ENCODE measurements around the gene CREB3L2. TPM values are rescaled to one million over a fixed set of nuclear protein-coding genes. Genes with fewer than 3 reads are reported as not detected.
A peak's percentile ranks its signal among the peaks of the same experiment; 100 is the strongest.

CREB3L2 gene
- total RNA-seq, 4 donors from 2014 or later: 2.8 to 12.0 (median 5.4) TPM

- no peaks in the 10 kb centered on the region for H3K27me3 ChIP-seq
- DNase-seq: no peak
- peak in 1 of 2 donors; percentile 24 for ATAC-seq
- no peaks in the 10 kb centered on the region for H3K9me3 ChIP-seq
- in situ Hi-C loops (cut with MboI; ENCODE audit: low sequenced_read_pairs in 4 of 4): no loop called here
- H3K27ac ChIP-seq: no peak overlapping the region
- peaks cover 16 to 33% of the 10 kb centered on the region in 2 donors for H3K4me1 ChIP-seq
- no peak for TF ChIP-seq POLR2A (IDR thresholded peaks at IDR 0.05)
- no peak for TF ChIP-seq CTCF (IDR thresholded peaks at IDR 0.05 in 4 of 5, conservative IDR thresholded peaks at IDR 0.05 in 1 of 5)
- no peak overlapping the region for H3K4me3 ChIP-seq
- H3K36me3 ChIP-seq: no peaks in the 10 kb centered on the region
- intact Hi-C loops (cut with DNase I; ENCODE audit: low total_unique reads): no loop called here
Measured at GRCh38 chr7:137948845-137949330, 53.0 kb downstream of the CREB3L2 start.

- no peaks in the 10 kb centered on the region for H3K9me3 ChIP-seq
- DNase-seq (no peak), ATAC-seq (no peak)
- intact Hi-C loops (cut with DNase I; ENCODE audit: low total_unique reads): no loop called here
- no peaks in the 10 kb centered on the region for H3K27me3 ChIP-seq
- no peak overlapping the region for H3K27ac ChIP-seq
- peaks cover 18 to 33% of the 10 kb centered on the region in 2 donors for H3K4me1 ChIP-seq
- no peaks in the 10 kb centered on the region for H3K36me3 ChIP-seq
- in situ Hi-C loops (cut with MboI; ENCODE audit: low sequenced_read_pairs in 4 of 4): no loop called here
- TF ChIP-seq POLR2A (IDR thresholded peaks at IDR 0.05) (no peak), CTCF (IDR thresholded peaks at IDR 0.05 in 4 of 5, conservative IDR thresholded peaks at IDR 0.05 in 1 of 5) (no peak)
- H3K4me3 ChIP-seq: no peak overlapping the region
Measured at GRCh38 chr7:137948083-137948844, 53.6 kb downstream of the CREB3L2 start.

GRCh38 chr7:137947046-137947445 is 54.8 kb downstream of the CREB3L2 start:
- intact Hi-C loops (cut with DNase I; ENCODE audit: low total_unique reads): no loop called here
- TF ChIP-seq CTCF (IDR thresholded peaks at IDR 0.05 in 4 of 5, conservative IDR thresholded peaks at IDR 0.05 in 1 of 5) (no peak), POLR2A (IDR thresholded peaks at IDR 0.05) (no peak)
- H3K27ac ChIP-seq: no peak overlapping the region

GRCh38 chr7:137946011-137946410 is 55.9 kb downstream of the CREB3L2 start:
- no peaks in the 10 kb centered on the region for H3K9me3 ChIP-seq
- TF ChIP-seq CTCF (IDR thresholded peaks at IDR 0.05 in 4 of 5, conservative IDR thresholded peaks at IDR 0.05 in 1 of 5) (no peak), POLR2A (IDR thresholded peaks at IDR 0.05) (no peak)
- H3K36me3 ChIP-seq: no peaks in the 10 kb centered on the region
- peaks cover 25 to 47% of the 10 kb centered on the region in 2 donors for H3K4me1 ChIP-seq
- ATAC-seq: no peak
- no peaks in the 10 kb centered on the region for H3K27me3 ChIP-seq
- intact Hi-C loops (cut with DNase I; ENCODE audit: low total_unique reads): no loop called here
- H3K4me3 ChIP-seq: no peak overlapping the region
- no peak for DNase-seq
- H3K27ac ChIP-seq: no peak overlapping the region
- in situ Hi-C loops (cut with MboI; ENCODE audit: low sequenced_read_pairs in 4 of 4): no loop called here

More at GRCh38 chr7:137947046-137947445, 54.8 kb downstream of the CREB3L2 start:
- no peaks in the 10 kb centered on the region for H3K9me3 ChIP-seq
- no peak overlapping the region for H3K4me3 ChIP-seq
- no peaks in the 10 kb centered on the region for H3K27me3 ChIP-seq
- H3K36me3 ChIP-seq: no peaks in the 10 kb centered on the region
- in situ Hi-C loops (cut with MboI; ENCODE audit: low sequenced_read_pairs in 4 of 4): no loop called here
- H3K4me1 ChIP-seq: peaks cover 25 to 45% of the 10 kb centered on the region in 2 donors
- no peak for DNase-seq
- ATAC-seq: no peak
